ENCODE results near the gene MPND.

Gene MPND

GRCh38 chr19:4409123-4409933 lies 66.0 kb downstream of the MPND start:
- no peak for DNase-seq

All from activated T-cell treated with anti-CD3 and anti-CD28 coated beads for 4 hours (primary cell).